Measurements from ENCODE around the gene MTHFD2. TPM values are rescaled to one million over a fixed set of nuclear protein-coding genes. Genes with fewer than 3 reads are reported as not detected.
"Not testable (repeated sequence)": the region's sequence is repeated elsewhere in the genome, so short reads cannot be mapped to it uniquely, and the experiment has no call there.

The MTHFD2 gene
- total and polyA plus RNA-seq, 10 donors = 17.8 to 71.1 (median 39.8) TPM

- Histone ChIP-seq H3K4me1 (peaks cover 30 to 88% (median 65%) of the 10 kb centered on the region in 6 donors), H3K4me3 (peak overlapping the region; percentile 62 to 93 (median 79)), H3K9me3 (no peaks in the 10 kb centered on the region), H3K27me3 (replicated peaks in 1 of 7) (no peaks in the 10 kb centered on the region), H3K27ac (peak overlapping the region; percentile 93 to 99 (median 98)), H3K36me3 (peaks cover 0 to 12% (median 0%) of the 10 kb centered on the region in 6 donors)
- TF ChIP-seq POLR2AphosphoS5 (IDR thresholded peaks at IDR 0.05) (no peak), CTCF (IDR thresholded peaks at IDR 0.05 in 8 of 11, conservative IDR thresholded peaks at IDR 0.05 in 3 of 11) (peak in 6 of 11 experiments; percentile 7 to 58 (median 22)), POLR2A (IDR thresholded peaks at IDR 0.05) (no peak)
- intact Hi-C loops (cut with DNase I; ENCODE audit: low total_unique reads) = no loop called here
- 45 to 53% (median 48%) methylated on average over 23 to 25 of the region's 25 CpGs for WGBS, 5 donors
- peak; percentile 82 for DNase-seq
These were observed 19.2 kb upstream of the MTHFD2 start for GRCh38 chr2:74179063-74179865.

- H3K27ac ChIP-seq = peak overlapping the region in 7 of 8 donors; percentile 61 to 99 (median 81)
- H3K4me3 ChIP-seq = peak overlapping the region in 1 of 8 donors; percentile 2
- peaks cover 0 to 3% (median 0%) of the 10 kb centered on the region in 8 donors for H3K9me3 ChIP-seq
- no peak for TF ChIP-seq CTCF (IDR thresholded peaks at IDR 0.05 in 8 of 11, conservative IDR thresholded peaks at IDR 0.05 in 3 of 11)
- TF ChIP-seq POLR2A (IDR thresholded peaks at IDR 0.05) = no peak
- peak in 1 of 3 donors; percentile 76 for TF ChIP-seq POLR2AphosphoS5 (IDR thresholded peaks at IDR 0.05)
- peaks cover 0 to 3% (median 0%) of the 10 kb centered on the region in 6 donors for H3K36me3 ChIP-seq
- peak; percentile 77 for DNase-seq
- WGBS, 5 donors = 13 to 35% (median 21%) methylated on average over 7 of the region's 7 CpGs
- no peaks in the 10 kb centered on the region for H3K27me3 ChIP-seq (replicated peaks in 1 of 7)
- H3K4me1 ChIP-seq = peaks cover 14 to 86% (median 51%) of the 10 kb centered on the region in 6 donors
- intact Hi-C loops (cut with DNase I; ENCODE audit: low total_unique reads) = no loop called here
These were observed 16.7 kb upstream of the MTHFD2 start for GRCh38 chr2:74181739-74182138.

- H3K36me3 ChIP-seq = no peaks in the 10 kb centered on the region
- peak overlapping the region in 6 of 8 donors; percentile 0 to 99 (median 29) for H3K27ac ChIP-seq
- TF ChIP-seq POLR2A (IDR thresholded peaks at IDR 0.05) (no peak), POLR2AphosphoS5 (IDR thresholded peaks at IDR 0.05) (no peak), CTCF (IDR thresholded peaks at IDR 0.05 in 8 of 11, conservative IDR thresholded peaks at IDR 0.05 in 3 of 11) (no peak)
- no peak for DNase-seq
- peaks cover 0 to 3% (median 0%) of the 10 kb centered on the region in 8 donors for H3K9me3 ChIP-seq
- WGBS, 5 donors = 74 to 85% (median 78%) methylated on average over 2 of the region's 2 CpGs
- H3K4me1 ChIP-seq = peaks cover 3 to 82% (median 40%) of the 10 kb centered on the region in 6 donors
- intact Hi-C loops (cut with DNase I; ENCODE audit: low total_unique reads) = no loop called here
- no peaks in the 10 kb centered on the region for H3K27me3 ChIP-seq (replicated peaks in 1 of 7)
- no peak overlapping the region for H3K4me3 ChIP-seq
These were observed 14.5 kb upstream of the MTHFD2 start for GRCh38 chr2:74183878-74184277.

- WGBS, 5 donors = 34 to 45% (median 40%) methylated on average over 9 of the region's 9 CpGs
- H3K4me3 ChIP-seq = peak overlapping the region in 3 of 8 donors; percentile 19 to 57 (median 21)
- peak; percentile 82 for DNase-seq
- H3K36me3 ChIP-seq = no peaks in the 10 kb centered on the region
- TF ChIP-seq POLR2A (IDR thresholded peaks at IDR 0.05) (no peak), POLR2AphosphoS5 (IDR thresholded peaks at IDR 0.05) (peak in 1 of 3 donors; percentile 86), CTCF (IDR thresholded peaks at IDR 0.05 in 8 of 11, conservative IDR thresholded peaks at IDR 0.05 in 3 of 11) (peak in 1 of 11 experiments; percentile 11)
- H3K27ac ChIP-seq = peak overlapping the region; percentile 49 to 99 (median 88)
- no peaks in the 10 kb centered on the region for H3K27me3 ChIP-seq (replicated peaks in 1 of 7)
- peaks cover 3 to 62% (median 29%) of the 10 kb centered on the region in 6 donors for H3K4me1 ChIP-seq
- intact Hi-C loops (cut with DNase I; ENCODE audit: low total_unique reads) = no loop called here
- peaks cover 0 to 3% (median 0%) of the 10 kb centered on the region in 8 donors for H3K9me3 ChIP-seq
These were observed 12.4 kb upstream of the MTHFD2 start for GRCh38 chr2:74186038-74186437.

GRCh38 chr2:74186706-74187105, 11.7 kb upstream of the MTHFD2 start:
- DNase-seq; intact Hi-C loops (cut with DNase I; ENCODE audit: low total_unique reads); H3K9me3 ChIP-seq; H3K27me3 ChIP-seq (replicated peaks in 1 of 7); H3K36me3 ChIP-seq: not testable (repeated sequence)
- 94 to 97% (median 96%) methylated on average over 15 of the region's 15 CpGs for WGBS, 5 donors
- Histone ChIP-seq H3K4me1 (peaks cover 3 to 55% (median 23%) of the 10 kb centered on the region in 6 donors), H3K4me3 (peak overlapping the region in 1 of 8 donors; percentile 57), H3K27ac (peak overlapping the region in 6 of 8 donors; percentile 84 to 99 (median 90))
